ENCODE measurements around the gene UBP1. TPM values are rescaled to one million over a fixed set of nuclear protein-coding genes. Genes with fewer than 3 reads are reported as not detected.
A peak's percentile ranks its signal among the peaks of the same experiment; 100 is the strongest.

The UBP1 gene
- total and polyA plus RNA-seq, 12 donors: 23.7 to 74.5 (median 44.3) TPM

- WGBS, 4 donors: 49 to 52% (median 51%) methylated on average over 13 to 14 of the region's 14 CpGs
- intact Hi-C loops (cut with DNase I): loop anchor here in 1 of 2 donors (5.0 kb wide), 2 partner anchors 240 to 425 kb away; no protein-coding TSS in a partner anchor
- DNase-seq: peak in 5 of 7 donors; percentile 21 to 75 (median 52)
These were observed 67.8 kb downstream of the UBP1 start for GRCh38 chr3:33372218-33373081.

DNA sequence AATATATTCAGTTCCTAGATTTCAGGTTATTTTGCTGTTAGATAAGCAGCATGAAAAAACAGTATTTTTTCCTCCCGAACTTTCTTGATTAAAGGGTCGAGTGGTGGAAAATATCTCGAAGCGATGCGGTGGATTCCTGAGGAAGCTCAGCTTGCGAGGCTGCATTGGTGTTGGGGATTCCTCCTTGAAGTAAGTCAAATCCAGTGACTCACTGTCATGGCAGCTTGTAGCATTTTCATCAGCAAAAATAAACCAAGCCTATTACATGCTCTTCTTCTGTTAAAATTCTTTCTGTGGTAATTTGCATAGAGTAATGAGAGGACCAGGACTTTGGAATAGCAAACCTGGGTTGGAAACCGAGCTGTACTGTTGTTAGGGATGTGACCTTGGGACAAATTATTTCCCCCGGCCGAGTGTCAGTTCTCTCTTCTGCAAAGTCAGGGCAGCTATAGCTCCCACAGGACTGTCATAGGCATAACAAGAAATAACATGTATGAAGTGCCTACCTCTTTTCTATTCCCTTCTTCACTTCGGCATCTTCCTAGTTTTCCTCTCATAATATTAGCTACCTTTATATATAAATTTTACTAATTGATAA, 75.6 kb downstream of the UBP1 start:
- Histone ChIP-seq H3K4me1 (replicated peaks in 1 of 2) (no peaks in the 10 kb centered on the region), H3K27ac (no peak overlapping the region), H3K4me3 (no peak overlapping the region), H3K27me3 (no peaks in the 10 kb centered on the region), H3K9me3 (replicated peaks in 1 of 3) (no peaks in the 10 kb centered on the region), H3K36me3 (replicated peaks in 1 of 2) (no peaks in the 10 kb centered on the region)
- intact Hi-C loops (cut with DNase I): no loop called here
- TF ChIP-seq POLR2A (IDR thresholded peaks at IDR 0.05) (no peak), CTCF (IDR thresholded peaks at IDR 0.05) (no peak)
- WGBS, 4 donors: 77 to 87% (median 84%) methylated on average over 10 of the region's 10 CpGs
- no peak for DNase-seq

More at GRCh38 chr3:33372218-33373081, 67.8 kb downstream of the UBP1 start:
- Histone ChIP-seq H3K4me3 (peak overlapping the region in 1 of 4 donors; percentile 33), H3K27ac (no peak overlapping the region), H3K9me3 (replicated peaks in 1 of 3) (no peaks in the 10 kb centered on the region), H3K36me3 (replicated peaks in 1 of 2) (no peaks in the 10 kb centered on the region), H3K4me1 (replicated peaks in 1 of 2) (no peaks in the 10 kb centered on the region), H3K27me3 (no peaks in the 10 kb centered on the region)
- TF ChIP-seq CTCF (IDR thresholded peaks at IDR 0.05) (peak in 5 of 6 experiments; percentile 83 to 96 (median 90)), POLR2A (IDR thresholded peaks at IDR 0.05) (no peak)

DNA sequence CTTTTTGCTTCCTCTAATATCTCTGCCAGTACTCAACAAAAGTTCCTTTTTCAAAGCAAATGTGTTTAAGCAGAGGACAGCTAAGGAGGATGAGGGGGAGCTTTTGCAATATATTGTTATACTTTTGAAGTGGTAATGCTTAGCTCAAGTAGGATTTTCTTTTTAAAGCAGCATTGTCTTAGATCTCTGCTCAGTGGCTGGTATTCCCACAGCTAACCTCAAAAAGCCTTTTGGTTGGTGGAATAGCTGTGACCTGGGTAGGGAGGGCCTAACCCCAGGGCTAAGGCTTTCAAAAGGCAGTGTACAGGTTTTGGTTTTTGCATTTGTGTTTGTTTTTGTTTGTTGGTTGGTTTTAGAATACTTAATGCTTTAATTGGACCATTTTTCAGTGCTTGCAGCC, 76.1 kb downstream of the UBP1 start:
- H3K4me3 ChIP-seq: no peak overlapping the region
- H3K36me3 ChIP-seq (replicated peaks in 1 of 2): no peaks in the 10 kb centered on the region
- intact Hi-C loops (cut with DNase I): no loop called here
- no peak for DNase-seq
- TF ChIP-seq POLR2A (IDR thresholded peaks at IDR 0.05) (no peak), CTCF (IDR thresholded peaks at IDR 0.05) (no peak)
- no peaks in the 10 kb centered on the region for H3K4me1 ChIP-seq (replicated peaks in 1 of 2)
- H3K9me3 ChIP-seq (replicated peaks in 1 of 3): no peaks in the 10 kb centered on the region
- H3K27me3 ChIP-seq: no peaks in the 10 kb centered on the region
- no peak overlapping the region for H3K27ac ChIP-seq

DNA sequence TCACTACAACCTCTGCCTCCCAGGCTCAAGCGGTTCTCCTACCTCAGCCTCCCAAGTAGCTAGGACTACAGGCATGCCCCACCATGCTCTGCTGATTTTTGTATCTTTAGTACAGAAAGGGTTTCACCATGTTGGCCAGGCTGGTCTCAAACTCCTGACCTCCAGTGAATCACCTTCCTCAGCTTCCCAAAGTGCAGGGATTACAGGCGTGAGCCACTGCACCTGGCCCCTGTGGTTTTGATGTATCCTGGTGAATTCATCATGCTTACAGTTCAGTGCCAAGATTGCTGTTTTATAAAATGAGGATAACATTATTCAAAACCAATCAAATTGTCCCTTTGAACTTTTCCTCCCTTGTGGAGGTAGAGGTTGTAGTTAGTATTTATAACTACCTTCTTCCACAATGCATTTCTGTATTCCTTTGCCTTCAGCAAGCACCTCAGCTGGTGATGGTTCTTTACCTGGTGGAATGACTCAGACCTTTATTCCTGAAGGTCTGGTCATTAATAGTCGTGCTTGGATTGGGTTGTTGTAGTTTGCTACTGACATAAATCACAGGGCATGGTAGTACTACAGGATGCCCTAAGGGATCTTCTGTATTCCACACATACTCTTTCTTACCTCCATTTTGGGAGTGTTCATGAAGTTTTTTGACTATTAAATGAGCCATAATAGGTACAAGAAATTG, 76.9 kb downstream of the UBP1 start:
- Histone ChIP-seq H3K27me3 (no peaks in the 10 kb centered on the region), H3K9me3 (replicated peaks in 1 of 3) (no peaks in the 10 kb centered on the region), H3K4me3 (no peak overlapping the region), H3K36me3 (replicated peaks in 1 of 2) (no peaks in the 10 kb centered on the region), H3K27ac (no peak overlapping the region), H3K4me1 (replicated peaks in 1 of 2) (no peaks in the 10 kb centered on the region)
- 78 to 84% (median 80%) methylated on average over 3 of the region's 3 CpGs for WGBS, 4 donors
- DNase-seq: no peak
- TF ChIP-seq CTCF (IDR thresholded peaks at IDR 0.05) (no peak), POLR2A (IDR thresholded peaks at IDR 0.05) (no peak)
- intact Hi-C loops (cut with DNase I): no loop called here
